Mesenteric fat pad (tissue), 1 donor: ENCODE data around the gene TCL1B. TPM values are rescaled to one million over a fixed set of nuclear protein-coding genes. Genes with fewer than 3 reads are reported as not detected.
"Not testable (repeated sequence)": the region's sequence is repeated elsewhere in the genome, so short reads cannot be mapped to it uniquely, and the experiment has no call there.

Experiments
- DNase-seq: peaks from one replicate; pipeline ENCODE4 v3.0.0-alpha.2; 2020; ENCODE audit warnings: low spot score
- long read RNA-seq: library from polyadenylated mRNA; unstranded; transcript quantifications from one replicate; pipeline ENCODE4 v2.0.0, GENCODE V29; 2020
- total RNA-seq: library from RNA; stranded (reverse); fragmentation: NEBNext Ultra II Directional; extraction: Animal tissue kit (Norgen Biotek cat#: 25700); gene quantifications from one replicate; pipeline ENCODE4 v1.2.1, GENCODE V29; 2021
- donor health status: DM: yes; HTN: yes; CAD: no.

TCL1B gene, protein sequence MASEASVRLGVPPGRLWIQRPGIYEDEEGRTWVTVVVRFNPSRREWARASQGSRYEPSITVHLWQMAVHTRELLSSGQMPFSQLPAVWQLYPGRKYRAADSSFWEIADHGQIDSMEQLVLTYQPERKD
- not detected for total RNA-seq
- long read RNA-seq, result 0 reads

DNA sequence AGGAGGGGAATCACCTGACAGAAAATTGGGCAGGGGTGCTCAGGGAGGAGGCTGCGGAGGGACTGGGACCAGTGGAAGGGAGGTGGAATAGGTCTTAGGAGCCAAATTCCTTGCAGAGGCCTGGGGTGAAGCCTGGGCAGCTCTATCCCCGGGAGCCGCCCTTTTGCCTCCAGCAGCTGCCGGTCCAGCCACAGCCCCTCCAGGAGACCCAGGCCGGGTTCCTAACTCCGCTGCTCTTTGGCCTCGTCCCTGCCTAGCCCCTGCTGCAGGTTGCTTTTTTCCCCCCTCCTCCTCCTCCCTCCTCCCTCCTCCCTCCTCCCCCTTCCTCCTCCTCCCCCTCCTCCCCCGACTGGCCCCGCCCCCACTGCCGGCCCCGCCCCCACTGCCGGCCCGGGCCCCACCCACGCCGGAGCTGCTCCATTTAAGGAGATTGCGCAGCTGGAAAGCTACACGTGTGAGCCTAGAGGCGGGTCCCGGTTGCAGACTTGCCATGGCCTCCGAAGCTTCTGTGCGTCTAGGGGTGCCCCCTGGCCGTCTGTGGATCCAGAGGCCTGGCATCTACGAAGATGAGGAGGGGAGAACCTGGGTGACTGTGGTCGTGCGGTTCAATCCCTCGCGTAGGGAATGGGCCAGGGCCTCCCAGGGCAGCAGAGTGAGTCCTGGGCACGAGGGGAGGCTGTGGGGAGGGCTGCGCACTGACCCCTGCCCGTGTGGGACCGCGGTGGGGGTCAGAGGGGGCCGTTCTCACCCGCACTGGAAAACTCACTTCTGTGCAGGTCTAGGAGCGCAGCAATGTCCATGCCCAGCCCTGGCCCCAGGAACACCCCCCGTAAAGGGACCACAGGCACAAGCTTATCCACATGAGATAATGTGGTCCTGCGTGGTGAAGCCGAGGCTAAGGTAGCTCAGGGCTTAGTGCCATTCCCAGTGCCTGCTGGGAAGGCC, at the start of gene TCL1B:
Gene TCL1B, plus strand, starts transcription at position 449 of the 945 bp plus-strand sequence. Its CDS starts 42 bp downstream, at position 491.
- DNase-seq, result no peak

DNA sequence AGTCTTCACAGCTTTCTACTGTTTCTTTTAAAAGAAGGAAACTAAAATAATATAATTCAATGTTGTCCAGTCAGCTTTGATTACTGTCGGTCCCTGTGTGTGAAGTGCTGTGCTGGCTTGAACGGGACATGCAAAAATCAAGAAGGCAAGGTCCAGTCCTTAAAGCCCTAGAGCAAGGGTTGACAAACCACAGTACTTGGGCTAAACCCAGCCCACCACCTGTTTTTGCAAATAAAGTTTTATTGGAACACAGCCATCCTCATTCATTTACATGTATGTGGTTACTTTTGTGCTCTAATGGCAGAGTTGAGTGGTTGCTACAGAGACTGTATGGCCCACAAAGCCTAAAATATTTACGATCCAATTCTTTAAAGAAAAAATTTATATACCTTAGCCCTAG, 41.2 kb upstream of the TCL1B start:
- no peak for DNase-seq

DNA sequence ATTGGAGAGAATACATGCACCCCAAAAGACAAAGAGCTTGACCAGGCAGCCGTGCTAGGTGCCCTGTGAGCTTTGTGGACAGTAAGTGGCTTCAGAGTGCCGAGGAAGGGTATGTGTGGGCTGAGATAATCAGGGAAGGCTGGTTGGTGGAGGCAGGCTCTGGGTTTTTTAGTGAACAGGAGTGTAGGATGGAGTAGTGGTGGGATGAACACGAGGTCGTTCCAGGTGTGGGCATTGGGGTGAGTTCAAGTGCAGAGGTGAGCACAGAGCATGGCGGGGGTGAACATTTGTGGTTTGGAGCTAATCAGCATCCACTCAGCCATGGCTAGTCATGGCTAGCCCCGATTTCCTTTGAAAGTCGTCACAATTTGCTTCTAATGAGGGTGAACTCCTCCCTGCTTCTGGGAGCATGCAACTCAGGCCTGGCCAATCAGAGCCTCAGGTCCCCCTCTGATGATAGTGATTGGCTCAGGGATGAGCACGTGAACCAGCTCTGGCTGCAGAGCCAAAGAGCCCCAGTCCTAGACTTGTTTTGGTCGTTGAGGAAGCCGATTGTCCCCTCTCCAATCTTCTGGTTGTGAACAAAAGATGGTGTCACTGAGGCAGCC, 40.7 kb upstream of the TCL1B start:
- DNase-seq, result no peak

DNA sequence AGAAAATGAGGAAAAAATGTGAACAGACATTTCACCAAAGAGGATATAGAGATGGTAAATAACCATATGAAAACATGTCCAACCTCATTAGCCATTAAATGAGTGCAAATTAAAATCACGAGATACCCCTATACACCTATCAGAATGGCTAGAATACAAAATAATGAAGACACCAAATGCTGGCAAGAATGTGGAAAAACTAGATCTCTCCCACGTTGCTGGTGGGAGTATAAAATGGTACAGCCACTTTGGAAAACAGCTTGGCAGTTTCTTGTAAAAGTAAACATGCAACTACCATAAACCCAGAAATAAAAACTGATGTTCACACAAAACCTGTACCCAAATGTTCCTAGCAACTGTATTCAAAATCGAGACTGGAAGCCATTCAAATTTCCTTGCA, 38.3 kb upstream of the TCL1B start:
- DNase-seq, result no peak

DNA sequence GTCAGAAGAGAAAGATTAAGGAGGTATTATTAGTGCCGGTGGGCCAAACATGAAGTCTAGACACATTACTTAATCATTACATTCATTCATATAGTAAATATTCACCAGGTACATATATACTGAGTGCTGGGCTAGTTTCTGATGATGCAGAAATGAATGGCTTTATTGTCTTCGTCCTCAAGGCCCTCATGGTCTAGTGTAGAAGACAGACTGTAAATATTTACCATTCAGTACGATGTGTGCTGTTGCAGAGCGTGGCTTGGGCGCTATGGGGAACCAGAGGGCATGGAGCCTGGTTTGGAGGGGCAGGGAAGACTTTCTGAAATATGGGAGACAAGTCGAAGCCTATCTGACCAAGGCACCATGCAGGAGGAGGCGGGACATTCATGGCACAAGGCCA, 37.0 kb upstream of the TCL1B start:
- no peak for DNase-seq

DNA sequence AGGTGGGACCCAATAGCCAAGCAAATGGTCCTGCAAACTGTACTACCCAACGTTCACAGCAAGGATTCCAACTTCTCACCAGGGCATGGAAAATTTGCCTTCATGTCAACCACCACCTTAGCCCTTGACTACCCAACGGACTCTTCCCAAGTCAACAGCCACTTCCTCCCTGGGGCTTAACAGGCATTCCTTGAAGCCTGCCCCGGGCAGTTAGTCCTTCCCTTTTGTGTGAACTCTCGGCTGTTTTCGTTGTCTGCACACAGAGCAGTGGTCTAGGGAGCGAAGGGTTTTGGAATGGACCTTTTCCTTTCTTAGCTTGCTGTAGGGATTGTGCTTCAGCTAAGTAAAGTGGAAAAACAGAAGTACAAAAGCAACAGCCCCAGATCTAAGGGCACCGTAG, 35.2 kb upstream of the TCL1B start:
- no peak for DNase-seq

DNA sequence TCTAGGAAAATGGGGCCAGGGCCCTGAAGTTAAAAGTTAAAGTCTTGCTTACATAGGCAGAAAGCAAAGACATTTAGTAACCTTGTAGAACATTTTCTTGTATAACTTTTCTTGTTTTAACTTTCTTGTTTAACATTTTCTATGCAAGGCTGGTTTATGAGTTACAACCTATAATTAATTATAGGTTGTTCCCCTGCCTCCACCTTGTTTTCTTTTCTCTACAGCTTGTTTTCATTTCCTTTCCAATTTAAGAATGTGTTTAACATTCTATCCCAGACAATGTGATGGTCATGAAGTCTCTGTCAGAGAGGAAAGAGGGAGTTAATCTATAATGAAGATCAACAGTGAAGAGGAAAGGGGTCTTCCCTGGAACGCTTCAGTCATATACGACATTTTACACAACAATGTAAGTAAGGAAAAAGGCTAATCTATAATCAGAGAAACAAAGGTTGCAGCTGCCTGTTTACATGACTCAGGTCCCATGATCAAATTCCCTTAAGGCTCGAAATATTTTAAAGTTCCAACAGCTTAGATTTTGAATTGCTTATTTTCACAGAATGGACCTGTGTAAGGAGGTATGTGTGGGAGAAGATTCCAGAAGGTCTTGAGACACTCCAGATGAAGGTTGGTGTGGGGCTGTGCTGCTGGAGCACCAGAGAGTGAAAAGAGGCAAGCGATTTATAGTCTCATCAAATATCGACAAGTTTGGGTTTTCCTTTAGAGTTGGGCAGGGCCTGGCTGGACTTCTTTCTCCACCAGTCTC, 34.2 kb upstream of the TCL1B start:
- no peak for DNase-seq

DNA sequence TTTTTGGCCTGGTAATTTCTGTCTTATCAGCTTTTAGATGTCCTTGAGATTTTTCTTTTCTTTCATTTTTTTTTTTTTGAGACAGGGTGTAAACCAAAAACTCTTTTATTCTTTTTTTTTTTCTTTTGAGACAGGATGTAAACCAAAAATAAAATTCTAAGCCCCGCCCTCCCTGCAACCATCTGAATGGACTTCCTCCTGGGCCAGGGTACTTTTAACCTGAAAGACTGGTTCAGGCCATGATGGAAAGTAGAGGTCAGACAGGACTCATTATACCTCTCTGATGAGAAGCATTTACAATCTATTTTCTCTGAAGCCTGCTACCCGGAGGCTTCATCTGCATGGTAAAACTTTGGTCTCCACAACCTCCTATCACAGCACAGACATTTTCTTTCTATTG, 33.5 kb upstream of the TCL1B start:
- no peak for DNase-seq

DNA sequence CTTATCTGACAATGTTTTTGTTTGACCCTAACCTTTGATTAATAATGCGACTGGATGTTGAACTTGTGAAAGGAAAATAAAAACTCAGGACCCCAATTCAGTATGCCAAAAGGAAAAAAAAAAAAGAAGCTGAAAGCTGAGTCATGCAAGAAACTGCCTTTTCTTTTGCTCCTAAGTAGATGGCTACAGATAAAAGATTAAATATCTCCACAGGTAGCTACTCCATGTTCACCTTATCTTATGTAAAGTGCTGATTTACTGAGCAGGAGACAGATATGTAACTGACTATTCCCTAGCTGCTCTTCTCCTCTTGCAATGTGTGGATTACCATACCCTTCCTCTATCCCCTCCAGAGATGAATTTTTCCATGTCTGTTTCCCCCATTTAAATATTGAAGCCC, 30.8 kb upstream of the TCL1B start:
- no peak for DNase-seq

DNA sequence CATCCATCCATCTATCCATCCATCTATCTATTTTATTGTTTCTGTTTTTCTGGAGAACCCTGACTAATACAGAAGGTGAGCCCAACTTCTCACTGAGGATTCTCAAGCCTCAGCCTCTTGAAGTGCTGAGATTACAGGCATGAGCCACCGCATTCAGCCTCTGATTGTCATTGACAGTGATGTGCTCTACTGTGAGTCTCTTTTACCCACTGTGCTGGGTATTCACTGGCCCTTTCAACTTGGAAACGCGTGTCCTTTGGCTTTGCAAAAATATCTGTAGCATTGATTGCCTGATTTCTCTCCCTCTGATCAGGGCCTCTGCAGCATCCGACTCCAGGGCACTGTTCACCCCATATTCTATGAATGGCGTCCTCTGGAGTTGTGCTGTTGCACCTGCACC, 29.6 kb upstream of the TCL1B start:
- no peak for DNase-seq

DNA sequence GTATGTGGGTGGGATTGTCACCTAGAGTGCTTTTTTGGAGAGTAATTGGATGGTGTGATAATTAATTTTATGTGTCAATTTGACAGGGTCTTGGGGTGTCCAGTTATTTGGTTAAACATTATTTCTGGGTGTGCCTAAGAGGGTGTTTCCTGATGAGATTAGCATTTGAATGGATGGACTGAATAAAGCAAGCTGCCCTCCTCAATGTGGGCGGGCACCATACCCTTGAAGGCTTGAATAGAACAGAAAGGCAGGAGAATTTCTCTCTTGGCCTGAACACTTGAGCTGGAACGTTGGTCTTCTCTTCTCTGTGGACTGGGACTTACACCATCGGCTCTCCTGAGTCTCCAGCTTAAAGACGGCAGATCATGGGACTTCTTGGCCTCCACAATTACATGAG, 28.8 kb upstream of the TCL1B start:
- no peak for DNase-seq

DNA sequence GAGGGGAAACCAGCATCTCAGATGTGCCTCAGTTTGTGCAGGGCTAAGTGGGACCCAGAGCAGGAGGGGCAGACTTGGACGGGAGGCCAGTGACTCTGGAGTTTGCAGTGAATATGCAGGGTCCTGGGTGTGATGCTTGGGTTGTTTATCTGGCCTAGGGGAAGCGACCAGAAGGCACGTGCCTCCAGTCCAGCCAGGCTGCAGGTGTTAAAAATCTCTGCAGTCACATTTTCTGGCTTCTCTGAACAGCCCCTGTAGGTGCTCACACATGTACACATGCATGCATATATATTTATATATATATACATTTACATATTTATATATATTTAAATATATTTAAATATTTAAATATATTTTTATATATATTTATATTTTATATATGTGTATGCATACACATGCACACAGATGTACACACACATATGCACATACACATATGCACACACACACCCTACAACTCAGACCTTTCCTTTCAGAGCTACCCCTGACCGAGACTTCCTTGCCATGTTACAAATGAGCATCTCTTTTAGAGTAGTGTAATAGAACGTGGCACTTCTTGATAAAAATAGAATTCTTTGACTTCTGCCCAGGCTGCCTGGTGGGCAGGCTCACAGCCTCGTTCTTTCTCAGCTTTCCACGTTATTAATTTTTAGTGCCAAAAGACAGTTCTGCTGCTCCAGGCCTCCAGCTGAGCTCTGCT, 26.8 kb upstream of the TCL1B start:
- DNase-seq, result no peak

DNA sequence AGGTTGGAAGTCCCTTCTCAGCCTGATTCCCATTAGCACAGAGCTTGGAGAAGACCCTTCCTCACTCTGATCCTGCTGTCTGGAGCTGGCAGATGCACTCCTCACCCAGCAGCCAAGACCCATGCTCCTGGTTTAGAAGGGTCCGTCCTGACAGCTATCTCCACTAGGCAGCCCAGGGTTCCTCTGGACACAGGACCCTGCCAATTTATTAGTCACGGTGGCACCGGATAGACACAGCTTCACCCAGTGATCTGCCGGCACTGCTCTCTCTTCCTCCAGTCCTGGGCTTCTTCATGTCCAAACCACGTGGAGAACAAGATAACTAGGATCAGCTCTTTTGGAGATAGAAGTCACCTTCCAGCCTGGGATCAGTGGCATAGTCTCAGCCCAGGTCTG, 26.2 kb upstream of the TCL1B start:
- no peak for DNase-seq

DNA sequence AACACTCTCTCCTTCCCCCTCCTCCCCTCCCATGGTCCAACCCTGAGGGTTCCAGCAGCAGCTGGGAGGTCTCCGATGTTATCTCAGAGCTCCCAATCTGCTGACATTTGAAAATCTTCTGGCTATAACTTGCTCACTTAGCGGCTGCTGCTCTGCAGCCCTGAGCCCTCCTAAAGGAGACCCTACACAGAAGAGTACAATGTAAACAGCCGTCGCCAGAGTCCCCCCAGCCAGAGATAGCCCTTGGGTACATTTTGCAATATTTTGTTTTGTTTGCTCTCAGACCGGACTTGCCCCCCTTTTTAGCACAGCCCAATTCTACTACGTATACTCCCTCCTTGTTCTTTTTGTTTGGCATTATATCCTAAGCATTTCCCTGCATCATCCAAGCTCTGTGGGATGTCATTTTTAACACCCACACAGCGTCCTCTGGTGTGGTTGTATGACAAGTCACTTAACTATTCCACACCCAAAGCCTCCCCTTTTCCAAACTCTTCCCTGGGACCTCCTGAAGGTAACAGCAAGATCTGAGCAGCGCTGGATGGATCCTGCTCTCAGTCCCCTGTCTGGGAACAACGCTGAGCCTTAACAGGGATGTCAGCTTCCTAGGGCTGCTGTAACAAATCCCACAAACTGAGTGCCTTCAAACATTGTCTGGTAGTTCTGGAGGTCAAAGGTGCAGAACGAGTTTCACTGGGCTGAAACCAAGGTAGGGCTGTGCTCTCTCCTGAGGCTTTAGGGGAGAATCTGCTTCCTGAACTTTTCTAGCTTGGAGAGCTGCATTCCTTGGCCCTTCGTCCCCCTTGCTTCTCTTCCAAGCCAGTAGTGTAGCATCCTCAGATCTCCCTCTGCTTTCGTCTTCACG, 25.3 kb upstream of the TCL1B start:
- DNase-seq, result no peak

DNA sequence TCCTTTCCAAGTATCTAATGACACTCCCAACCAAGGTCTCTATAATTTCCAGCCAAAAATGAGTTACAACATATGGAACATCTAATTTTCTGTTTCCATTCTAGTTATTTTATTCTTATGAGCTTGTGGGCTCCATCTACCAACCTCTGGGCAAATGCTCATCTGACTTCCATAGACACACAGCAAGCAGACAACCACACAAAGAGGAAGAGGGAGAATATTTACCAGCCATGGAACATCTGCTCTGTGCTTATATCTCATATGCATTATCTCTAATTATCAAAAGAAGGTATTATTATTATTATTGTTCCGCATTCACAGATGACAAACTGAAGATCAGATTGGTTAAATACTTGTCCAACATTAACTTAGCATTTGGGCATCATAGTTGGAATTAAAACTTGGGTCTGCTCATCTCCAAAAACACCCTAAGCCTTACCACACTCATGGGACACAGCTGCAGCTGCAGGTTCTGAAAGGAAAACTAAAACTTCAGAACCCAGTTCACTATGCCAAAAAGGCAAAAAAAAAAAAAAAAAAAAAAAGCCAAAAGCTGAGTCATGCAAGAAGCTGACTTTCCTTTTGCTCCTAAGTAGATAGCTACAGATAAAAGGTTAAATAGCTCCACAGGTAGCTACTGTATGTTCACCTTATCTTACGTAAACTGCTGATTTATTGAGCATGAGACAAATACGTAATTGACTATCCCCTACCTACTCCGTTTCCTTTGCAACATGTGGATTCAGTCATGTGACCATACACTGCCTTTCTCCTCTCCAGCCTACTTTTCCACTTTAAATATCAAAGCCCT, 23.6 kb upstream of the TCL1B start:
- DNase-seq, result no peak

DNA sequence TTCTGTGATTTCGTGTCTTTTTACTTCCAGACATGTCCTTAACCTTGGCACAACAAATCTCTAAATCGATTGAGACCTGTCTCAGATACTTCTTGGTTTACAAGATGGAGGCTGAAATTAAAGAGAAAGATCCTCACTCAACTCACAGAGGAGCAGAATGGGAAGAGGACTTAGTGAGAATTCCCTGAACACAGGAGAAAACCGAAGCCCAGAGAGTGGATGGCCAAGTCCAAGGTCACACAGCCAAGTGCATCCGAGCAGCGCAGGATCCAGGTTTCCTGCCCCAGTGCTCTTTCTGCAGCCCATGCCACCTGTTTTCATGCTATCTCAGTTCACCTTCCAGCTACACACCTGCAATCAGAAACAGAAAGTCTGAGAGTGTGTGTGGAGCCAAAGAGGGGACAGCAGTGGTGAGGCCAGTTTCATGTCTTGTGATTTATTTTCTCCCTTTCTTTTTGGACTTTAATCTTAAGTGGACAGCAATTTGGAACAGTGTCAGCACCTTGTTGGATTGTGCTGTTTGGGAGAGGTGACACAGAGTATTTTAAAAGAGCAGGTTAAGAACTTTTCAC, 22.9 kb upstream of the TCL1B start:
- DNase-seq, result no peak

DNA sequence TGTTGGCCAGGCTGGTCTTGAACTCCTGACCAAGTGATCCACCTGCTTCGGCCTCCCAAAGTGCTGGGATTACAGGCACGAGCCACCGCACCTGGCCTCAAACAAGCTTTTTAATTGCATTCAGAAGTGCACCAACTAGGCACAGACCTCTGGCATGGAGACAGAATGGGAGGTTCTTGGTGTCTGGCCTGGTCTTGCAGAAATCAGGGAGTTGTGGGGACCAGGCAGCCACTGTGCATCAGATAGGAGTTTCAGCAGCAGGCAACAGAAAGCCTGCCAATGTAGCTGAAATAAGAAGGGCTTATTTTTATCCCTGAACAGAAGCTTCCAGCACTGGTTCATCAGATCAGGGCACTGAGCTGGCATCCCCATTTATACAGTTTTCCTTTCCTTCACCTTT, 22.2 kb upstream of the TCL1B start:
- no peak for DNase-seq

DNA sequence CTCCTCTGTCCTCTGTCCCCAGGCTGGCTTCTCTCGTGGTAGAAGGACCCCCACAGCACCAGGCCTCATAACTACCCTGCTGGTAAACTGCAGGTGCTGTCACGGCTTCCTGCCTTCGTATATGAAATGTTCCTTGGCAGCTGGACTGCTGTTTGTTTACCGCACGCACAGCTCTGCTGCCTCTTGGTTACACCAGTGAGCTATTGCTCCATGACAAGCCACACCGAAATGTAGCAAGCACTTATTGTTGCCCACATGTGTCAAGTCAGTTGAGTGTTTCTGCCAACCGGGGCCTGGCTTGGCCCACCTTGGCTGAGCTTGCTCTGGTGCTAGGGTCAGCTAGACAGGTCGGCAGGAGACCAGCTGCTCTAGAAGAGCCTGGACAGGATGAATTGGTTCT, 21.7 kb upstream of the TCL1B start:
- peak; percentile 73 for DNase-seq

DNA sequence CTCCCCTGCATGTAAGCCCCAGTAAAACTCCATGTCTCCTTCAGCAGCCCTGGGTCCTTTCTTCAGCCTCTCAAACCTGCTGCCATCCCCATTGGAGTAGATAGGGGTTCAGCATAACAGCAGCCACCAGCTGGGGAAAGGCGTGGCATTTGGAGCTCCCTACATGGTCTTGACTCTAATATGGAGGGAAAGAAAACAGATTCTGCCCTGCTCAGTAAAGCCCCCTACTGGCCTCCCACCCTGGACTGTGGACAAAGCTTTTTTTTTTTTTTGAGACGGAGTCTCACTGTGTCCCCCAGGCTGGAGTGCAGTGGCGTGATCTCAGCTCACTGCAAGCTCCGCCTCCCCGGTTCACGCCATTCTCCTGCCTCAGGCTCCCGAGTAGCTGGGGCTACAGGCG, 20.7 kb upstream of the TCL1B start:
- not testable (repeated sequence) for DNase-seq
